Spinal cord (tissue), 10 donors: ENCODE measurements around the gene DISP2. TPM values are rescaled to one million over a fixed set of nuclear protein-coding genes. Genes with fewer than 3 reads are reported as not detected.

Source experiments
- DNase-seq, 6 donors: peaks; one replicate each; pipeline versions ENCODE4 v3.0.0 to v3.0.0-alpha.2; 2013 to 2015; ENCODE audit warnings: low spot score in 6 of 6, low read depth in 4 of 6
- H3K27ac ChIP-seq: one replicate; pipeline ENCODE4 v1.5.1; 2013; ENCODE audit warnings: low read depth, low read length, control low read depth
- H3K27me3 ChIP-seq: one replicate; pipeline ENCODE4 v1.6.1; 2013; ENCODE audit warnings: low read length; ENCODE audit not compliant: control insufficient read depth, insufficient read depth
- H3K36me3 ChIP-seq: one replicate; pipeline ENCODE4 v1.6.1; 2013; ENCODE audit warnings: low read length; ENCODE audit not compliant: control insufficient read depth, insufficient read depth
- H3K4me1 ChIP-seq: one replicate; pipeline ENCODE4 v1.6.1; 2013; ENCODE audit warnings: low read length; ENCODE audit not compliant: control insufficient read depth, insufficient read depth
- H3K4me3 ChIP-seq: one replicate; pipeline ENCODE4 v1.5.1; 2013; ENCODE audit warnings: low read depth, low read length, control low read depth
- H3K9me3 ChIP-seq: one replicate; pipeline ENCODE4 v1.6.1; 2013; ENCODE audit warnings: low read length; ENCODE audit not compliant: control insufficient read depth, insufficient read depth
- WGBS: methylation state at CpG from one replicate; pipeline ENCODE4 v1.1.5; 2013; ENCODE audit warnings: missing lambda C conversion rate; ENCODE audit not compliant: insufficient coverage; 5-methylcytosine and 5-hydroxymethylcytosine counted together
- polyA plus RNA-seq, 2 donors: library from polyadenylated mRNA; unstranded; fragments of 120-200 nt; gene quantifications; one replicate each; pipeline ENCODE4 v1.2.1, GENCODE V29; 2013; ENCODE audit not compliant: insufficient read length in 2 of 2
- total RNA-seq, 2 donors: library from RNA; depleted of rRNA in 1 of 2; stranded (reverse); fragments of 120-200 nt in 1 of 2; fragments of >200 nt in 1 of 2; gene quantifications; one replicate each; pipeline versions ENCODE4 v1.2.3 to v1.2.4, GENCODE V29; 2013 to 2014
- donor health status: healthy.

The DISP2 gene
- total and polyA plus RNA-seq, 4 donors, result 7.8 to 43.8 (median 20.9) TPM

DNA sequence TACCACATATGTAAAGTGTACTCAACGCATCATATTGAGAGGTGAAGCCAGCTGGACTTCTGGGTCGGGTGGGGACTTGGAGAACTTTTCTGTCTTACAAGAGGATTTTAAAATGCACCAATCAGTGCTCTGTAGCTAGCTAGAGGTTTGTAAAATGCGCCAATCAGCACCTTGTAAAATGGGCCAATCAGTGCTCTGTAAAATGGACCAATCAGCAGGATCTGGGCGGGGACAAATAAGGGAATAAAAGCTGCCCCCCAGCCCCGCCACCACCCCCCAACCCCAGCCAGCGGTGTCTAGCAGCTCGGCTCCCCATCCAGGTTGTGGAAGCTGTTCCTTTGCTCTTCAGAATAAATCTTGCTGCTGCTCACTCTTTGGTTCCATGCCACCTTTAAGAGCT is 41.4 kb downstream of the DISP2 start:
- no peak overlapping the region for H3K4me3 ChIP-seq

DNA sequence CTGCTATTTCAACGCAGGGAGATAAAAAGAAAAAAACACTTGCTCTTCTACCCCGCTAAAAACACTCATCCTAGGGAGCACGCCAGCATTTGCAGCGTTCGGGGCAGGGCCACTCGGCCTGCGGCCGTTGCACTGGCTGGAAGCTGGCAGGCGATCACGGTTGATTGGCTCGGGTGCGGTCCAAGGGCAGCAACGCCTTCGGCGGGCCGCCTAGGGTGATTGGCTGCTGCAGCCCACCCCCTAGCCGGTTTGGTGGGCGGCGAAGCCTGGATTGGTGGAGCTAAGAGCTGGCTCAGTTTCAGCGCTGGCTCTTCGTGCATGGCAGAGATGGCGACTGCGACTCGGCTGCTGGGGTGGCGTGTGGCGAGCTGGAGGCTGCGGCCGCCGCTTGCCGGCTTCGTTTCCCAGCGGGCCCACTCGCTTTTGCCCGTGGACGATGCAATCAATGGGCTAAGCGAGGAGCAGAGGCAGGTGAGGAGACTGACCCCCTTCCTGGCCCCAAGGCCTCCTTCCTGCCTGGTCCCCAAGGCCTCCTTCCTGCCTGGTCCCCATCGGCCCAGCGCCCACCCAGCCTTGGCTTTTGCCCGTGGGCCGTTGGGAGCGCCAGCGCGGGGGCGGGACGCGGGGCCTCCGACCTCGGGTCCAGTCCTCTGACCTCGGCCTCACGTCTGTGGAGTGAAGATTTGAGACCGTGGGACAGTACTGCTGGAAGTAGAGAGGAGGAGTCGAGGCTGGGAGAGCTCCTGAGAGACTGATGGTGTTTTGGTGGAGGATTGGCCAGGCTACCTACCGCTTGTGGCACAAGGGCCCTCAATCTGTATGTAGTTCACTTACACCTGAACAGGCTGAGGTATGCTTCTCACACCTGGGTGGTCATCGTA is 47.7 kb downstream of the DISP2 start, which contains the start of gene IVD:
TSS of gene IVD (plus strand) at position 295 of the 881 bp plus-strand sequence. CDS start at position 328, 33 bp downstream.
- Histone ChIP-seq H3K27me3 (no peaks in the 10 kb centered on the region), H3K9me3 (no peaks in the 10 kb centered on the region), H3K4me3 (peak within 1 kb of the TSS; percentile 92), H3K36me3 (peaks cover 24% of the 10 kb centered on the region), H3K27ac (peak within 1 kb of the TSS; percentile 84), H3K4me1 (peaks cover 25% of the 10 kb centered on the region)
- under 1% methylated on average over 51 of the region's 54 CpGs for WGBS
- DNase-seq, result peak; percentile 83 to 98 (median 92)

More for the DNA sequence above, 41.4 kb downstream of the DISP2 start:
- DNase-seq, result no peak
- Histone ChIP-seq H3K4me1 (no peaks in the 10 kb centered on the region), H3K27me3 (no peaks in the 10 kb centered on the region), H3K27ac (no peak overlapping the region), H3K36me3 (peaks cover 5% of the 10 kb centered on the region), H3K9me3 (no peaks in the 10 kb centered on the region)
- 91% methylated on average over 5 of the region's 7 CpGs for WGBS

DNA sequence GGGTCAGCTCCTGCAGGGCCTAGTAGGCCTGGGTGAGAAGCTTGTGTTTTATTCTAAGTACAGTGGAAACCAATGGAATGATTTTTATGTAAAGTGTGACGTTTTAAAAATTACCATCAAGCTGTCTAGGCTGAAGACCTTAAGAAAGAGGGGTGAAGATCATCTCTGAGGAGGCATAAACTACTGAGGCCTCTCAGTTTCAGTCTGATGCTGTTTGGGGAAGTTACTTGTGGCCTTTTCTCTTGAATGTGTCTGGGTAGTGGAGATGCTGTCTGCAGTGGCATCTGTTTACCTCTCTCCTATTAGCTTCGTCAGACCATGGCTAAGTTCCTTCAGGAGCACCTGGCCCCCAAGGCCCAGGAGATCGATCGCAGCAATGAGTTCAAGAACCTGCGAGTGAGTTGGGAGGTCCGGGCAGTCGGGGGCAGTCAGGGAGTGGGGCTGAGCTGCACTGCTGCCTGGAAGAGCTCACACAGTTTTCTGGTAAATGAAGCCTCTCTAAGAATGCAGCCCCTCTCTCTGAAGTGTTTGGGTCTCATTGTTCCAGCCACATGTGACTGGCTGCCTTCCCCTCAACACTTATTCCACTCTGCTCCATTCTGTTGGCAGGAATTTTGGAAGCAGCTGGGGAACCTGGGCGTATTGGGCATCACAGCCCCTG is 49.4 kb downstream of the DISP2 start:
- peaks cover 25% of the 10 kb centered on the region for H3K4me1 ChIP-seq
- no peaks in the 10 kb centered on the region for H3K9me3 ChIP-seq
- H3K4me3 ChIP-seq, result no peak overlapping the region
- peaks cover 40% of the 10 kb centered on the region for H3K36me3 ChIP-seq
- DNase-seq, result no peak
- H3K27ac ChIP-seq, result no peak overlapping the region
- no peaks in the 10 kb centered on the region for H3K27me3 ChIP-seq
- WGBS, result 77% methylated on average over 7 of the region's 8 CpGs

DNA sequence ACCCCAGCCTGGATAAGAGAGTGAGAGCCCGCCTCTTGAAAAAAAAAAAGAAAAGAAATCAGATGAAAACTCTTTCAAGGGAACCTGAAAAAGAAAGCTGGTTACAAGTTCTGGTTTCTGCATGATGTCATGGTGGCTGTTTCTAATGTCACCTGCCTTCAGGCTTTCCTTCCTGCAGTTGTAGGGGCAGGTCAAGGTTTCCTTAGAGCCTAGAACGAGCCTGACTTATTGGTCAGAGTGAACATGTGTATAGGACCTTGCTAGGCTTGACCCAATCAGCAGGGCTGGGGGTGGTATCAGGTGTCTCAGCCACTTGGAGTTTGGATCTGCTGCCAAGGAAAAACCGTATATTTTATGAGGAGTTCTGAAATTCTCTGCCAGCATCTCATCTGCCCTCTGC is 51.3 kb downstream of the DISP2 start:
- no peaks in the 10 kb centered on the region for H3K27me3 ChIP-seq
- 78% methylated on average over 1 of the region's 3 CpGs for WGBS
- no peak for DNase-seq
- peaks cover 25% of the 10 kb centered on the region for H3K4me1 ChIP-seq
- H3K36me3 ChIP-seq, result peaks cover 58% of the 10 kb centered on the region
- H3K9me3 ChIP-seq, result no peaks in the 10 kb centered on the region
- no peak overlapping the region for H3K27ac ChIP-seq
- no peak overlapping the region for H3K4me3 ChIP-seq

DNA sequence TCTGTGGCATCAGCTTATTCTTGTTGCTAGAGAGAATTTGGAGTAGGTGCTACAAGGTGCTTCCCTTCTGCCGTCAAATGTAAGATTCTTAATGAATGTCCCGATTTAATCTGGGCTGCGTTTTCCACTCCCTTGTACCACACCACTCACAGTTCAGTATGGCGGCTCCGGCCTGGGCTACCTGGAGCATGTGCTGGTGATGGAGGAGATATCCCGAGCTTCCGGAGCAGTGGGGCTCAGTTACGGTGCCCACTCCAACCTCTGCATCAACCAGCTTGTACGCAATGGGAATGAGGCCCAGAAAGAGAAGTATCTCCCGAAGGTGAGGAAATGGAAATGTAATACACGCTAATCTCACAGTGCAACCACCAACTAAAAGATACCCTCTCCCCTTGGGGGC is 52.5 kb downstream of the DISP2 start:
- no peak for DNase-seq
- no peak overlapping the region for H3K4me3 ChIP-seq
- H3K4me1 ChIP-seq, result peaks cover 19% of the 10 kb centered on the region
- H3K27ac ChIP-seq, result no peak overlapping the region
- H3K27me3 ChIP-seq, result no peaks in the 10 kb centered on the region
- WGBS, result 100% methylated on average over 1 of the region's 11 CpGs
- H3K36me3 ChIP-seq, result peaks cover 69% of the 10 kb centered on the region
- no peaks in the 10 kb centered on the region for H3K9me3 ChIP-seq

DNA sequence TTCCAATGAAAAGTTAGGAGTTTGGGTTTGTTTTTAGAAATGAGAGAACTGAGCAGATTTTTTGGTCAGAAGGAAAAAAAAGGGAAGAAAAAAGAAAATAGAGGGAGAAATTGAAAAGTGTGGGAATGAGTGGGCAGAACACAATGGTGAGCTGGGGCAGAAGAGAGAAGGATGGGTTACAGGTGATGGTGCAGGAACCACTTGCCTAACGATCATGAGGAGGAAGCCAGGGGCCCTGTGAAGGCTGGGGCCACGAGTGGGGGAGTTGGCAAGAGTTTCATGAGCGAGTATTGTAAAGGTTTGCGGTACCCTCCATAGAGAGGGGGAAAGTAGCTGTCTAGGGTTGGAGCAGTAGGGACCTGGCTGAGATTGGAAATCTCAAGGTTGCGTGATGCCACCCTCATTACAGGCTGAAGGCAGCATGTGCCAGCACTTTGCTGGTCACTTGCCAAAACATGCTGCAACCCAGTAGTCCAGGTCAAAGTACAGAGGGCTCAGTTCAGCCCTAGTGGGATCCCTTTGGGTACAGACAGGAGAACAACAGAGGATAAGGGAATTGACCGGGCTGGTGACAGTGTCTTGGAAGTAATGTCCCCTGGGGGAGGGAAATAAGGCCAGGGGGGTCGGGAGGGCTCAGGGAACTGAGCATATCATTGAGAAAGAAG is 54.2 kb downstream of the DISP2 start:
- DNase-seq, result no peak
- Histone ChIP-seq H3K27ac (no peak overlapping the region), H3K9me3 (no peaks in the 10 kb centered on the region), H3K27me3 (no peaks in the 10 kb centered on the region), H3K4me3 (no peak overlapping the region), H3K36me3 (peaks cover 83% of the 10 kb centered on the region), H3K4me1 (peaks cover 6% of the 10 kb centered on the region)
- 88% methylated on average over 7 of the region's 7 CpGs for WGBS

DNA sequence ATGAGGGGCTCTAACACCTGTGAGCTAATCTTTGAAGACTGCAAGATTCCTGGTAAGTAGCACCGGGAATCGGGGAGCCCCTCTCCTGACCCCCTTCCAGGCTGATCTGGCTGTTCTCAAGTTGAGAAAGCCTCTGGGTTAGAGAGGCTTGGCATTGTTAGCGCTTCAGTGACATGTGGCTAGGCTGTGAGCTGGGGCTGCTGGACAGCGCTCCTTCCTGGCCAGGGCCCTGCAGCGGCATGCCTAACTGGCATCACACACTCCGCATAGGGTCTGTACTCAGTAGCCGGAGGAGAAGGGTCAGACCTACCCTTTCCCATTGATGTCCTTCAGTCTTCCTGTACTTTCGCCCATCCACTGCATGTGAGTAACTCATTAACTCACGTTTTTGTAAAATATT is 55.0 kb downstream of the DISP2 start:
- H3K4me3 ChIP-seq, result no peak overlapping the region
- no peaks in the 10 kb centered on the region for H3K9me3 ChIP-seq
- no peak for DNase-seq
- H3K27ac ChIP-seq, result no peak overlapping the region
- H3K36me3 ChIP-seq, result peaks cover 85% of the 10 kb centered on the region
- WGBS, result 98% methylated on average over 7 of the region's 9 CpGs
- no peaks in the 10 kb centered on the region for H3K27me3 ChIP-seq
- H3K4me1 ChIP-seq, result no peaks in the 10 kb centered on the region

DNA sequence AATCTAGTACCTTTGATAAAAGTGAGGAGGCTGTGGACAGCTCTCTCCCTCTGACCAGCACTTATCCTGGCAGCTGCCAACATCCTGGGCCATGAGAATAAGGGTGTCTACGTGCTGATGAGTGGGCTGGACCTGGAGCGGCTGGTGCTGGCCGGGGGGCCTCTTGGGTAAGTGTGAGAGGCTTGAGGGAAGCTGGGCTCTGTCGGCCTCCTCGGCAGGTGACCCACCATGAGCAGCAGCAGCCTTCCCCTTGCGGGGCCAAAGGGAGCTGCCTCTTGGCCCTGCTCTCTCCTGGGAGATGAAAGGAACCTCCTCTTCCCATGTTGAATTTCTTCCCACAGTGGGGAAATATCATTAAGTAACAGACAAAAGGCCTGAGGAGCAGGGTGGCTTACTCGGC is 56.8 kb downstream of the DISP2 start:
- no peak overlapping the region for H3K4me3 ChIP-seq
- H3K4me1 ChIP-seq, result no peaks in the 10 kb centered on the region
- no peaks in the 10 kb centered on the region for H3K9me3 ChIP-seq
- H3K27ac ChIP-seq, result no peak overlapping the region
- no peaks in the 10 kb centered on the region for H3K27me3 ChIP-seq
- 91% methylated on average over 6 of the region's 7 CpGs for WGBS
- peaks cover 78% of the 10 kb centered on the region for H3K36me3 ChIP-seq
- DNase-seq, result no peak

DNA sequence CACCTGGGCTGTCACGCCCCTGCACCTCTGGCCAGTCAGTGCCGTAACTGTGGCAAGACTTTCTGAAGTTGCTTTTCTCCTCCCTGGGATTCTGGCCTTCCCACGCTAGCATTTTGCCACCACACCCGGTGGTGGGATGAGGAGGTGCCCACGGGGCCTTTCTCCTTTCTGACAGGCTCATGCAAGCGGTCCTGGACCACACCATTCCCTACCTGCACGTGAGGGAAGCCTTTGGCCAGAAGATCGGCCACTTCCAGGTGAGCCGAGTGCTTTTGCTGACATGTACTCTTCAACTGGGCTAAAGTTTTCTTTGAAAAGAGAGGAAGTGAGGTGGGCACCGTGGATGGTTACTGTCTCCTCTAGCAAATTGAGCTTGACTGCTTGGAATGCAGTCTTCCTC is 57.2 kb downstream of the DISP2 start:
- no peaks in the 10 kb centered on the region for H3K9me3 ChIP-seq
- no peaks in the 10 kb centered on the region for H3K27me3 ChIP-seq
- no peak overlapping the region for H3K27ac ChIP-seq
- H3K4me1 ChIP-seq, result no peaks in the 10 kb centered on the region
- H3K36me3 ChIP-seq, result peaks cover 79% of the 10 kb centered on the region
- DNase-seq, result no peak
- no peak overlapping the region for H3K4me3 ChIP-seq
- WGBS, result 99% methylated on average over 10 of the region's 10 CpGs
